HepG2 (cell line): ENCODE measurements around the gene BICRAL. TPM values are rescaled to one million over a fixed set of nuclear protein-coding genes. Genes with fewer than 3 reads are reported as not detected.

Experiments used
- ATAC-seq: fragments of 200-7000 bp; cut with Tn5 transposase; 3 replicates; pipeline ENCODE4 v1.9.1; 2020; ENCODE audit warnings: mild to moderate bottlenecking, moderate library complexity
- BruUV-seq: library from RNA; stranded (reverse); fragments of 400-500 nt; replicated peaks from 2 replicates; lab custom pipeline; 2021; lab: Mats Ljungman, UMichigan
- CTCF ChIA-PET: fragments of 300-600 bp; formaldehyde crosslinking; extraction: SDS; loops from one replicate; lab custom pipeline; 2021; ENCODE audit warnings: low total read pairs, inconsistent platforms, low intra/inter-chr PET ratio; lab: Yijun Ruan, JAX
- POLR2A ChIA-PET: fragments of 350-600 bp; sonication (Branson Sonifier 250); formaldehyde crosslinking; loops from one replicate; lab custom pipeline; 2020; ENCODE audit warnings: antibody characterized with exemption, inconsistent platforms; lab: Yijun Ruan, JAX
- DNase-seq: peaks from one replicate; pipeline ENCODE4 v3.0.0-alpha.2; 2015; ENCODE audit warnings: low spot score
- FAIRE-seq: peaks from 3 replicates; lab custom pipeline; 2011; peaks lifted over from hg19 to GRCh38; lab: Jason Lieb, UNC
- H2AFZ ChIP-seq: one replicate; pipeline ENCODE4 v1.6.1; 2011; ENCODE audit warnings: low read length, inconsistent platforms
- H3K27ac ChIP-seq: fragments of 300-600 bp; 3 replicates; pipeline ENCODE4 v1.8.0; 2011; ENCODE audit warnings: mixed run types, mild to moderate bottlenecking, mixed read lengths, low read length, inconsistent platforms; ENCODE audit not compliant: insufficient read depth; ENCODE audit errors: extremely low read length
- H3K27me3 ChIP-seq, 2 experiments: fragments of 200-600 bp in 1 of 2; 2 replicates in 1 of 2; 3 replicates in 1 of 2; pipeline versions ENCODE4 v1.6.0 to v1.8.0; 2011; ENCODE audit warnings: low read length in 2 of 2, mild to moderate bottlenecking in 2 of 2, moderate library complexity in 2 of 2, inconsistent platforms in 1 of 2; ENCODE audit not compliant: insufficient read depth in 2 of 2, control insufficient read depth in 1 of 2
- H3K36me3 ChIP-seq, 2 experiments: fragments of 200-600 bp in 1 of 2; replicated peaks in 1 of 2; 2 replicates in 1 of 2; 3 replicates in 1 of 2; pipeline versions ENCODE4 v1.5.1 to v1.8.0; 2011; ENCODE audit warnings: low read length in 2 of 2, inconsistent platforms in 1 of 2; ENCODE audit not compliant: insufficient read depth in 2 of 2, control insufficient read depth in 1 of 2
- H3K4me1 ChIP-seq: 2 replicates; pipeline ENCODE4 v1.5.1; 2012; ENCODE audit warnings: low read length, inconsistent platforms; ENCODE audit not compliant: insufficient read depth
- H3K4me2 ChIP-seq: 2 replicates; pipeline ENCODE4 v1.6.0; 2011; ENCODE audit warnings: low read depth, low read length, inconsistent platforms
- H3K4me3 ChIP-seq, 3 experiments: fragments of 200-600 bp in 1 of 3; sonication (generic), shearing (Covaris generic) in 1 of 3; replicated peaks in 1 of 3; 2 replicates each; pipeline ENCODE4 v1.5.1; 2011 to 2016; ENCODE audit warnings: low read length in 3 of 3, inconsistent platforms in 2 of 3, low read depth in 2 of 3, mild to moderate bottlenecking in 2 of 3, control low read depth in 1 of 3, mixed read lengths in 1 of 3; ENCODE audit not compliant: insufficient read depth in 1 of 3
- H3K79me2 ChIP-seq: one replicate; pipeline ENCODE4 v1.6.1; 2011; ENCODE audit warnings: low read length, inconsistent platforms; ENCODE audit not compliant: insufficient read depth
- H3K9ac ChIP-seq: 2 replicates; pipeline ENCODE4 v1.6.0; 2011; ENCODE audit warnings: mild to moderate bottlenecking, low read depth, low read length, inconsistent platforms; ENCODE audit not compliant: insufficient read depth
- H3K9me3 ChIP-seq: 2 replicates; pipeline ENCODE4 v1.5.1; 2012; ENCODE audit warnings: mild to moderate bottlenecking, low read length
- H4K20me1 ChIP-seq: 2 replicates; pipeline ENCODE4 v1.6.0; 2011; ENCODE audit warnings: inconsistent platforms, mild to moderate bottlenecking, low read length, moderate library complexity; ENCODE audit not compliant: insufficient read depth
- ARHGAP35 ChIP-seq: sonication (generic); formaldehyde crosslinking; IDR thresholded peaks from 2 replicates; pipeline ENCODE4 v1.9.0; 2022; ENCODE audit warnings: mild to moderate bottlenecking, inconsistent platforms, moderate library complexity, missing genetic modification reagents, borderline replicate concordance
- ATF1 ChIP-seq: IDR thresholded peaks from 2 replicates; pipeline ENCODE4 v1.6.1; 2016; ENCODE audit warnings: mild to moderate bottlenecking, control low read depth
- NCOA1 ChIP-seq: sonication (generic); formaldehyde crosslinking; IDR thresholded peaks from 2 replicates; pipeline ENCODE4 v1.9.0; 2021; ENCODE audit warnings: missing genetic modification reagents
- ZFP90 ChIP-seq: sonication (generic); formaldehyde crosslinking; IDR thresholded peaks from 2 replicates; pipeline ENCODE4 v1.8.0; 2022; ENCODE audit warnings: missing genetic modification reagents, mild to moderate bottlenecking, inconsistent platforms, borderline replicate concordance
- ZNF275 ChIP-seq: sonication (generic); formaldehyde crosslinking; IDR thresholded peaks from 2 replicates; pipeline ENCODE4 v1.8.0; 2022; ENCODE audit warnings: missing genetic modification reagents, mild to moderate bottlenecking, inconsistent platforms, borderline replicate concordance
- ZNF562 ChIP-seq: sonication (generic); formaldehyde crosslinking; IDR thresholded peaks from 2 replicates; pipeline ENCODE4 v1.8.0; 2022; ENCODE audit warnings: missing genetic modification reagents, borderline replicate concordance
- whole genome bisulfite sequencing: methylation state at CpG from one replicate; pipeline ENCODE4 v1.1.6; 2017; ENCODE audit warnings: low lambda C conversion rate; 5-methylcytosine and 5-hydroxymethylcytosine counted together
- in situ Hi-C: cut with HindIII; loops from 2 replicates; pipeline ENCODE4 v1.10.0; 2017; ENCODE audit warnings: low pct_unique_long_range_greater_than_20kb; ENCODE audit not compliant: extremely low pct_ligation_motif_present
- intact Hi-C: fragments of 100-400 bp; cut with micrococcal nuclease; formaldehyde crosslinking; loops from one replicate; pipeline ENCODE4 v1.10.0; 2022; ENCODE audit not compliant: unreplicated experiment
- polyA plus RNA-seq, 8 experiments: library from polyadenylated mRNA; depleted of rRNA in 3 of 8; stranded (reverse) in 7 of 8; unstranded in 1 of 8; fragments of >200 nt; fragmentation: Illumina TruSeq in 4 of 8; extraction: Trizol in 4 of 8; gene quantifications; 2 replicates each; pipeline versions ENCODE4 v1.2.1 to v1.2.3, GENCODE V29; 2011 to 2016; ENCODE audit warnings: low read depth in 4 of 8, missing spikeins in 1 of 8, mixed read lengths in 1 of 8; ENCODE audit not compliant: insufficient read depth in 1 of 8
- total RNA-seq, 5 experiments: library from RNA; depleted of rRNA; stranded (reverse); fragments of >200 nt; fragmentation: Illumina TruSeq; extraction: Trizol; gene quantifications; 2 replicates each; pipeline ENCODE4 v1.2.3, GENCODE V29; 2016; ENCODE audit warnings: low read depth in 1 of 5

The BICRAL gene
- total and polyA plus RNA-seq, 2 of the 13 experiments (the other 11 are each of a cell fraction or from before 2014, with no cell fraction given) = 5.0 to 13.5 TPM

- TF ChIP-seq ZNF275 (CRISPR knock-in tag) = no peak
- no peak for TF ChIP-seq ATF1 (CRISPR knock-in tag)
- TF ChIP-seq NCOA1 (CRISPR knock-in tag) = no peak
- TF ChIP-seq, all 625 proteins: peak for 0
These were observed 69.7 kb downstream of the BICRAL start (continued) for GRCh38 chr6:42851599-42851998.

GRCh38 chr6:42860036-42860435 is 78.2 kb downstream of the BICRAL start:
- FAIRE-seq (no peak), DNase-seq (no peak), ATAC-seq (no peak)
- Histone ChIP-seq H3K36me3 (peaks cover 29 to 68% of the 10 kb centered on the region in 2 experiments), H3K4me3 (no peak overlapping the region), H3K27me3 (no peaks in the 10 kb centered on the region), H3K9me3 (no peaks in the 10 kb centered on the region), H3K27ac (no peak overlapping the region), H2AFZ (no peak overlapping the region), H4K20me1 (no peaks in the 10 kb centered on the region), H3K79me2 (no peaks in the 10 kb centered on the region), H3K4me2 (no peak overlapping the region), H3K9ac (no peak overlapping the region), H3K4me1 (no peaks in the 10 kb centered on the region)
- in situ Hi-C loops (no loop called here), intact Hi-C loops (no loop called here)
- no TSS peak for BruUV-seq
- TF ChIP-seq ZFP90 (CRISPR knock-in tag) (no peak), ARHGAP35 (CRISPR knock-in tag) (no peak), ZNF562 (CRISPR knock-in tag) (no peak)
- 96% methylated on average over 1 of the region's 1 CpG for WGBS
- ChIA-PET CTCF (no interaction called here), POLR2A (interaction anchor here (1.1 kb wide), 1 partner anchor 113 kb away, joined by 3 read pairs; no protein-coding TSS in a partner anchor)
